Psoas muscle (tissue), 8 donors: ENCODE measurements around the gene RCOR3. TPM values are rescaled to one million over a fixed set of nuclear protein-coding genes. Genes with fewer than 3 reads are reported as not detected.
"Not testable (repeated sequence)": the region's sequence is repeated elsewhere in the genome, so short reads cannot be mapped to it uniquely, and the experiment has no call there.

ENCODE experiments used
- ATAC-seq, 4 donors: fragments of 200-7000 bp; cut with Tn5 transposase; one replicate each; pipeline ENCODE4 v1.9.1; 2020; ENCODE audit warnings: moderate library complexity in 3 of 4, mild to moderate bottlenecking in 2 of 4
- DNase-seq, 2 donors: peaks; one replicate each; pipeline ENCODE4 v3.0.0-alpha.2; 2020
- H3K27ac ChIP-seq: fragments of 200-600 bp; one replicate; pipeline ENCODE4 v1.8.0; 2022
- H3K27me3 ChIP-seq, 3 donors: fragments of 200-600 bp in 1 of 3; one replicate each; pipeline versions ENCODE4 v1.6.1 to v1.8.0; 2013 to 2022; ENCODE audit warnings: low read length in 2 of 3, mild to moderate bottlenecking in 2 of 3, moderate library complexity in 1 of 3; ENCODE audit not compliant: insufficient read depth in 3 of 3
- H3K36me3 ChIP-seq, 2 donors: fragments of 200-600 bp in 1 of 2; one replicate each; pipeline versions ENCODE4 v1.6.1 to v1.8.0; 2013 to 2022; ENCODE audit warnings: low read depth in 1 of 2, mild to moderate bottlenecking in 1 of 2, moderate library complexity in 1 of 2; ENCODE audit not compliant: insufficient read depth in 1 of 2
- H3K4me1 ChIP-seq: fragments of 200-600 bp; one replicate; pipeline ENCODE4 v1.8.0; 2022
- H3K4me3 ChIP-seq: fragments of 200-600 bp; one replicate; pipeline ENCODE4 v1.8.0; 2022; ENCODE audit warnings: mild to moderate bottlenecking
- H3K9me3 ChIP-seq: fragments of 200-600 bp; one replicate; pipeline ENCODE4 v1.8.0; 2022
- WGBS, 3 donors: extraction: QIAGEN DNeasy Blood & Tissue Kit; methylation state at CpG; one replicate each; pipeline versions ENCODE4 v1.1.6 to v1.1.7; 2013; 5-methylcytosine and 5-hydroxymethylcytosine counted together
- intact Hi-C, 2 donors: fragments of 100-400 bp; cut with DNase I; formaldehyde crosslinking; loops; one replicate each; pipeline versions ENCODE4 v1.11.0 to v1.14.2; 2022
- polyA plus RNA-seq, 3 donors: library from polyadenylated mRNA; stranded (reverse); fragments of 200-250 nt; gene quantifications; one replicate each; pipeline ENCODE4 v1.2.3, GENCODE V29; 2013
- total RNA-seq, 4 donors: library from RNA; stranded (reverse); fragmentation: NEBNext Ultra II Directional in 2 of 4; extraction: Animal tissue kit (Norgen Biotek cat#: 25700) in 2 of 4; gene quantifications; one replicate each; pipeline versions ENCODE4 v1.2.1 to v1.2.4, GENCODE V29; 2021 to 2023
- TF ChIP-seq, protein P1 (sequence below): fragments of 200-600 bp; IDR thresholded peaks from one replicate; pipeline ENCODE4 v1.8.0; 2022; ENCODE audit warnings: antibody characterized with exemption
- donor health status: healthy with polysubstance abuse.
- donor health status: DM: no; HTN: no; CAD: no; lungs with moderate emphysema.
- donor health status: Bipolar disorder and iron deficiency.
- donor health status: healthy.
- donor health status: DM: yes; HTN: yes; CAD: no.
- donor health status: DM: no; HTN: no; CAD: no.
- donor health status: DM: no; HTN: no; CAD: no.
- donor health status: DM: yes; HTN: yes; CAD: no.

RCOR3 gene
- total and polyA plus RNA-seq, 7 donors = 29.4 to 95.7 (median 70.2) TPM

- no peaks in the 10 kb centered on the region for H3K4me1 ChIP-seq
- WGBS, 3 donors = 93 to 97% (median 97%) methylated on average over 1 of the region's 1 CpG
- H3K9me3 ChIP-seq = no peaks in the 10 kb centered on the region
These were observed 43.6 kb upstream of the RCOR3 start for GRCh38 chr1:211215577-211215976.

GRCh38 chr1:211217392-211217791, 41.8 kb upstream of the RCOR3 start:
- Histone ChIP-seq H3K4me3 (no peak overlapping the region), H3K36me3 (no peaks in the 10 kb centered on the region), H3K9me3 (no peaks in the 10 kb centered on the region), H3K4me1 (no peaks in the 10 kb centered on the region), H3K27ac (no peak overlapping the region), H3K27me3 (no peaks in the 10 kb centered on the region)
- WGBS, 3 donors = 94 to 98% (median 97%) methylated on average over 1 of the region's 1 CpG
- DNase-seq (no peak), ATAC-seq (no peak)
- intact Hi-C loops = no loop called here
- TF ChIP-seq, protein P1, sequence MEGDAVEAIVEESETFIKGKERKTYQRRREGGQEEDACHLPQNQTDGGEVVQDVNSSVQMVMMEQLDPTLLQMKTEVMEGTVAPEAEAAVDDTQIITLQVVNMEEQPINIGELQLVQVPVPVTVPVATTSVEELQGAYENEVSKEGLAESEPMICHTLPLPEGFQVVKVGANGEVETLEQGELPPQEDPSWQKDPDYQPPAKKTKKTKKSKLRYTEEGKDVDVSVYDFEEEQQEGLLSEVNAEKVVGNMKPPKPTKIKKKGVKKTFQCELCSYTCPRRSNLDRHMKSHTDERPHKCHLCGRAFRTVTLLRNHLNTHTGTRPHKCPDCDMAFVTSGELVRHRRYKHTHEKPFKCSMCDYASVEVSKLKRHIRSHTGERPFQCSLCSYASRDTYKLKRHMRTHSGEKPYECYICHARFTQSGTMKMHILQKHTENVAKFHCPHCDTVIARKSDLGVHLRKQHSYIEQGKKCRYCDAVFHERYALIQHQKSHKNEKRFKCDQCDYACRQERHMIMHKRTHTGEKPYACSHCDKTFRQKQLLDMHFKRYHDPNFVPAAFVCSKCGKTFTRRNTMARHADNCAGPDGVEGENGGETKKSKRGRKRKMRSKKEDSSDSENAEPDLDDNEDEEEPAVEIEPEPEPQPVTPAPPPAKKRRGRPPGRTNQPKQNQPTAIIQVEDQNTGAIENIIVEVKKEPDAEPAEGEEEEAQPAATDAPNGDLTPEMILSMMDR = no peak

More at GRCh38 chr1:211215577-211215976, 43.6 kb upstream of the RCOR3 start:
- Histone ChIP-seq H3K27me3 (no peaks in the 10 kb centered on the region), H3K27ac (no peak overlapping the region), H3K4me3 (no peak overlapping the region), H3K36me3 (no peaks in the 10 kb centered on the region)
- ATAC-seq = no peak
- TF ChIP-seq, protein P1 = no peak
- intact Hi-C loops = no loop called here
- no peak for DNase-seq

GRCh38 chr1:211222469-211223234, 36.5 kb upstream of the RCOR3 start:
- H3K27ac ChIP-seq, H3K4me3 ChIP-seq, ATAC-seq, H3K36me3 ChIP-seq, H3K4me1 ChIP-seq, DNase-seq, H3K27me3 ChIP-seq, intact Hi-C loops, H3K9me3 ChIP-seq: not testable (repeated sequence)
- WGBS, 3 donors = 78 to 83% (median 83%) methylated on average over 9 of the region's 9 CpGs

DNA sequence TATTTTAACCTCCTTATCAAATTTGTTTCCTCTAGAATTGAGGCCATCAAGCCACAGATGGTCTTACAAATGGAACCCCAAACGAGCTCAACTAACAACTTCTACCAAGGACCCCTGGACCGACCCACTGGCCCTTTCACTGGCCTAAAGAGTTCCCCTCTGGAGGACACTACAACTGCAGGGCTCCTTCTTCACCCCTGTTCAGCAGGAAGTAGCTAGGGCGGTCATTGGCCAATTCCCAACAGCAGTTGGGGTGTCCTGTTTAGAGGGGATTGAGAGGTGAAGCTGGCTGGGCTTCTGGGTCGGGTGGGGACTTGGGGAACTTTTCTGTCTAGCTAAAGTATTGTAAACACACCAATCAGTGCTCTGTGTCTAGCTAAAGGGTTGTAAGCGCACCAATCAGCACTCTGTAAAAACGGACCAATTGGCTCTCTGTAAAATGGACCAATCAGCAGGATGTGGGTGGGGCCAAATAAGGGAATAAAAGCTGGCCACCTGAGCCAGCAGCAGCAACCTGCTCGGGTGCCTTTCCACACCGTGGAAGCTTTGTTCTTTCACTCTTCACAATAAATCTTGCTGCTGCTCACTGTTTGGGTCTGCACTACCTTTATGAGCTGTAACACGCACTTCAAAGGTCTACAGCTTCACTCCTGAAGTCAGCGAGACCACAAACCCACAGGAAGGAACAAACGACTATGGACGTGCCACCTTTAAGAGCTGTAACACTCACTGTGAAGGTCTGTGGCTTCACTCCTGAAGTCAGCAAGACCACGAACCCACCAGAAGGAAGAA, 30.4 kb upstream of the RCOR3 start:
- H3K4me3 ChIP-seq, H3K27ac ChIP-seq, H3K36me3 ChIP-seq, H3K9me3 ChIP-seq, H3K27me3 ChIP-seq, H3K4me1 ChIP-seq, ATAC-seq, DNase-seq, intact Hi-C loops: not testable (repeated sequence)
- WGBS, 3 donors = 76 to 77% (median 77%) methylated on average over 13 of the region's 13 CpGs

DNA sequence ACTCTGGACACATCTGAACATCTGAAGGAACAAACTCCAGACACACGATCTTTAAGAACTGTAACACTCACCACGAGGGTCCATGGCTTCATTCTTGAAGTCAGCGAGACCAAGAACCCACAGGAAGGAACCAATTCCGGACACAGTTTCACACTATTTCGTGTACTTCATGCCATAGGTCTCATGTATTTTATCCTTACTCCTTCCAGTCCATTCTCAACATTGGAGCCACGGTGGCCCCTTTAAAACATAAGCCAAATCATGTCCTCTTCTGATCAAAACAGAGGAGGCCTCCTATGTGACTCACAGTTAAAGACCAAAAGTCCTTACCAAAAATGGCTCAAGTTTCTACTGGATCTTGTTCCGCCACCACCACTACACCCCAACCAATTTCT, 29.8 kb upstream of the RCOR3 start:
- H3K4me1 ChIP-seq = no peaks in the 10 kb centered on the region
- 82 to 89% (median 85%) methylated on average over 7 of the region's 7 CpGs for WGBS, 3 donors
- H3K27me3 ChIP-seq = no peaks in the 10 kb centered on the region
- H3K36me3 ChIP-seq = no peaks in the 10 kb centered on the region
- no peak overlapping the region for H3K4me3 ChIP-seq
- TF ChIP-seq, protein P1 = no peak
- ATAC-seq (no peak), DNase-seq (no peak)
- intact Hi-C loops = no loop called here
- no peaks in the 10 kb centered on the region for H3K9me3 ChIP-seq
- no peak overlapping the region for H3K27ac ChIP-seq
